Measurements from ENCODE around the gene LY6G5C. TPM values are rescaled to one million over a fixed set of nuclear protein-coding genes. Genes with fewer than 3 reads are reported as not detected.
A peak's percentile ranks its signal among the peaks of the same experiment; 100 is the strongest.

The LY6G5C gene
- total and polyA plus RNA-seq, 2 of the 13 experiments (the other 11 are each of a cell fraction or from before 2014, with no cell fraction given) = 0.33 to 0.55 TPM

- TF ChIP-seq HOXA9 (CRISPR knock-in tag; IDR thresholded peaks at IDR 0.05; ENCODE audit: borderline replicate concordance) (no peak), SAP130 (CRISPR knock-in tag; IDR thresholded peaks at IDR 0.05; ENCODE audit: low read depth) (no peak), TRIM24 (CRISPR knock-in tag; IDR thresholded peaks at IDR 0.05) (no peak), ZNF737 (CRISPR knock-in tag; IDR thresholded peaks at IDR 0.05; ENCODE audit: borderline replicate concordance) (0 out of 2 replicates have a peak, but pooled peaks have one; percentile 68), RBM22 (optimal IDR thresholded peaks at IDR 0.05; ENCODE audit: low read length) (peak; percentile 68), ZNF746 (CRISPR knock-in tag; IDR thresholded peaks at IDR 0.05) (no peak), ZBTB4 (CRISPR knock-in tag; IDR thresholded peaks at IDR 0.05; ENCODE audit: borderline replicate concordance) (peak; percentile 64; the same call in 1 of the 2 replicates), RARA (CRISPR knock-in tag; IDR thresholded peaks at IDR 0.05) (peak; percentile 38; the same call in 1 of the 2 replicates), ETV5 (CRISPR knock-in tag; IDR thresholded peaks at IDR 0.05; ENCODE audit: borderline replicate concordance) (peak; percentile 4; the same call in 1 of the 2 replicates), ZNF619 (CRISPR knock-in tag; IDR thresholded peaks at IDR 0.05) (no peak), ZNF264 (CRISPR knock-in tag; IDR thresholded peaks at IDR 0.05) (0 out of 2 replicates have a peak, but pooled peaks have one; percentile 43), ZNF333 (CRISPR knock-in tag; IDR thresholded peaks at IDR 0.05; ENCODE audit: borderline replicate concordance) (0 out of 2 replicates have a peak, but pooled peaks have one; percentile 40), ZNF83 (CRISPR knock-in tag; IDR thresholded peaks at IDR 0.05; ENCODE audit: borderline replicate concordance) (peak; percentile 39; the same call in 1 of the 2 replicates), CENPX (CRISPR knock-in tag; IDR thresholded peaks at IDR 0.05) (no peak), GABPB1 (CRISPR knock-in tag; IDR thresholded peaks at IDR 0.05) (peak; percentile 30; the same call in 1 of the 2 replicates), HNF4G (IDR thresholded peaks at IDR 0.05; ENCODE audit: borderline replicate concordance, low read depth, low read length) (0 out of 2 replicates have a peak, but pooled peaks have one; percentile 34), HNF4G (CRISPR knock-in tag; IDR thresholded peaks at IDR 0.05; ENCODE audit: borderline replicate concordance, low read depth) (no peak), ELF4 (CRISPR knock-in tag; IDR thresholded peaks at IDR 0.05; ENCODE audit: borderline replicate concordance) (no peak), CREB3 (CRISPR knock-in tag; IDR thresholded peaks at IDR 0.05) (no peak), ZFP36L1 (CRISPR knock-in tag; IDR thresholded peaks at IDR 0.05) (no peak), NFKBIZ (CRISPR knock-in tag; IDR thresholded peaks at IDR 0.05) (no peak), MEF2D (CRISPR knock-in tag; IDR thresholded peaks at IDR 0.05) (no peak), NFIC (IDR thresholded peaks at IDR 0.05; ENCODE audit: low read length) (no peak), ZNF747 (CRISPR knock-in tag; IDR thresholded peaks at IDR 0.05; ENCODE audit: borderline replicate concordance) (no peak)
Observed at GRCh38 chr6:31663961-31664789, 16.7 kb downstream of the LY6G5C start (continued).
